GM12864 (cell line): Measurements from ENCODE around the gene TRMT5.

ENCODE experiments used
- DNase-seq: peaks from one replicate; pipeline ENCODE4 v3.0.0-alpha.2; 2011; ENCODE audit warnings: low read depth
- H3K4me3 ChIP-seq: 2 replicates; pipeline ENCODE4 v1.5.1; 2011; ENCODE audit warnings: mild to moderate bottlenecking, low read depth, low read length, control low read depth
- TF ChIP-seq, protein P1 (sequence below): IDR thresholded peaks from 2 replicates; pipeline ENCODE4 v1.5.1; 2011; ENCODE audit warnings: low read depth, mild to moderate bottlenecking, moderate library complexity, low read length, control low read depth, inconsistent platforms; ENCODE audit errors: missing control alignments

Gene TRMT5

DNA sequence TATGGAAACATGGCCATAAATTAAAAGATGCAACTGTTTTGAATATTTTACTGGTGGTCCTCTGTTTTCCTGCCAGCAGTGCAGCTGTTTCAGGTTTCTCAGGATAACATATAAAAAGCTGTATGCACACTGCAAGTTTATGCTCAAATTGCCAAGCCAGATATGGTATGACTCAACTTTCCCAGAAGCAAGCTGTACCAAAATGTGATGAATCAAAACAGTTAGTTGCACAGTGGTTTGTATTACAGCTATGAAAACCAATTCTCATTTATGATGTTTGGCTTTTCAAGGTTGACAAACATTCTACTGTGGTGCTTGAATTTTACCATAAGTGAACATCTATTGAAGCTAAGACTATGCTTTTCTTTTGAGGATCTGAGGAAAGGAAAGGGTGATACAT, 15.5 kb downstream of the TRMT5 start:
- no peak overlapping the region for H3K4me3 ChIP-seq
- no peak for DNase-seq

DNA sequence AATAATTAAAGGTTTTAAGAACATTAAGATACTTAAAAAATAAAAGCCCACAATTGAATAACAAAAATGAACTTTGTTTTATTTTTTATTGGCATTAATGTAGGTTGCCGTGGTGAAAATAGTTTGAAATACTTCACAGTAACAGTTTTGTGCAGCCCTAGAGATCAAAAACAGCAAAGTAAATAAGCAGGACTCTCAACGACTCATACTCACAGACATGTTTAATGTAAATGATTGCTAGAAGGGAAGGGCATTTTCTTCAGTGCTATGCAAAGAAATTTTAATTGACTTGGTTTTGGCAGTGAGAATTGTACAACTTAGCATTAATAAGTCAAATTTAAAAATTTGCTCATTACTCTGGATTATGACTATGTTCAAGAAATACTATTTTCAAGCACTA, 16.0 kb downstream of the TRMT5 start:
- TF ChIP-seq, protein P1, sequence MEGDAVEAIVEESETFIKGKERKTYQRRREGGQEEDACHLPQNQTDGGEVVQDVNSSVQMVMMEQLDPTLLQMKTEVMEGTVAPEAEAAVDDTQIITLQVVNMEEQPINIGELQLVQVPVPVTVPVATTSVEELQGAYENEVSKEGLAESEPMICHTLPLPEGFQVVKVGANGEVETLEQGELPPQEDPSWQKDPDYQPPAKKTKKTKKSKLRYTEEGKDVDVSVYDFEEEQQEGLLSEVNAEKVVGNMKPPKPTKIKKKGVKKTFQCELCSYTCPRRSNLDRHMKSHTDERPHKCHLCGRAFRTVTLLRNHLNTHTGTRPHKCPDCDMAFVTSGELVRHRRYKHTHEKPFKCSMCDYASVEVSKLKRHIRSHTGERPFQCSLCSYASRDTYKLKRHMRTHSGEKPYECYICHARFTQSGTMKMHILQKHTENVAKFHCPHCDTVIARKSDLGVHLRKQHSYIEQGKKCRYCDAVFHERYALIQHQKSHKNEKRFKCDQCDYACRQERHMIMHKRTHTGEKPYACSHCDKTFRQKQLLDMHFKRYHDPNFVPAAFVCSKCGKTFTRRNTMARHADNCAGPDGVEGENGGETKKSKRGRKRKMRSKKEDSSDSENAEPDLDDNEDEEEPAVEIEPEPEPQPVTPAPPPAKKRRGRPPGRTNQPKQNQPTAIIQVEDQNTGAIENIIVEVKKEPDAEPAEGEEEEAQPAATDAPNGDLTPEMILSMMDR = no peak
- no peak for DNase-seq
- H3K4me3 ChIP-seq = no peak overlapping the region

More for the DNA sequence above, 15.5 kb downstream of the TRMT5 start:
- TF ChIP-seq, protein P1 = no peak

DNA sequence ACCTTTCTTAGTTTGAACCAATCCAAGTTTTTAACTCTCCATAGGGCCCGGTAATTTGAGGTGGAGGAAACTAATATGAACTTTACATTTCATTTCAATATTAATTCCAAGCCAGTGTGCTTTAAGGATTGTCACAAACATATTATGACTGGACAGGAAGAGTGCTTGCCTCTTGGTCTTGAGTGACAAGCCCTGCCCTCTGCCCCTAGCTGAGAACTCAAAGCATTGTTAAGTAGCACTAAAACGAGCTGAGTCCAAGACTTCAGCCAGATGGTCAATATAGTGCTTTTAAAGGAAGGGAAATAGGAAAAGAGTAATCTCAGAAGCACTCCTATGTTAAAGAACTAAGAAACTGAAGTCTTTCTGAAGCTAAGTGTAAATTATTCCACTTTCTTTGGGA, 17.1 kb downstream of the TRMT5 start:
- no peak for DNase-seq
- no peak overlapping the region for H3K4me3 ChIP-seq
- TF ChIP-seq, protein P1 = no peak

DNA sequence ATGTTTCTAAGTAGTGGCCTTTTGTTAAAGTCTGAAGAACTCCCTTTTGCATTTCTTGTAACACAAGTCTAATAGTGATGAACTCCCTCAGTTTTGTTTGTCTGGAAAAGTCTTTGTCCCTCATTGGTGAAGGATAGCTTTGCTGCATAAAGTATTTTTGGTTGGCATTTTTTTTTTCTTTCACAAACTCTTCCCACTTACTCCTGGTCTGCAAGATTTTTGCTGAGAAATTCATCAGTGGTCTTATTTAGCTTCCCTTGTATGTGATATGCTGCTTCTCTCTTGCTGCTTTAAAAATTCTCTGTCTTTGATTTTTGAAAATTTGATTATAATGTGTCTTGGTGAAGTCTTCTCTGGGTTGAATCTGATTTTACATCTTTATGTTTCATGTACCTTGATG, 22.7 kb downstream of the TRMT5 start:
- no peak for DNase-seq
- no peak overlapping the region for H3K4me3 ChIP-seq
- TF ChIP-seq, protein P1 = no peak

DNA sequence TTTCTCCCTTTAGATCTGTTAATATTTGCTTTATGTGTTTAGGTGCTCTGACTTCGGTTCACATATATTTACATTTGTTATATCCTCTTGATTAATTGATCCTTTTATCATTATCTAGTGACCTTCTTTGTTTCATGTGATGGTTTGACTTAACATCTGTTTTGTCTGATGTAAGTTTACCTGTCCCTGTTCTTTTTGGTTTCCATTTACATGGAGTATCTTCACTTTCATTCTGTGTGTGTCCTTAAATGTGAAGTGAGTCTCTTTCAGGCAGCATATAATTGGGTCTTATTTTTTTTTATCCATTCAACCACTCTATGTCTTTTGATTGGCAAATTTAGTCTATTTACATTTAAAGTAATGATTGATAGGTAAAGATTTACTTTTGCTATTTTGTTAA, 24.2 kb downstream of the TRMT5 start:
- H3K4me3 ChIP-seq = no peak overlapping the region
- TF ChIP-seq, protein P1 = no peak
- DNase-seq = no peak

DNA sequence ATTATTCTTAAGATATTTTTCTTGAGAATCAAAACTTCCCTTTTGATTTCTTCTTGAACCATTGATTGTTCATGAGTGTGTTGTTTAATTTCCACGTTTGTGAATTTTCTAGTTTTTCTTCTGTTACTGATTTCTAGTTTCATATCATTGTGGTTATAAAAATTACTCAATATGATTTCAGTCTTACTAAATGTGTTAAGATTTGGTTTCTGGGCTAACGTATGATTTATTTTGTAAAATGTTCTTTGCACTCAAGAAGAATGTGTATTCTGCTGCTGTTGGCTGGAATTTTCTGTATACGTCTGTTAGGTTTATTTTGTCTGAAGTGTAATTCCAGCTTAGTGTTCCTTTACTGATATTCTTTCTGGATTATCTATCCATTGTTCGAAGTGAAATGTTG, 24.7 kb downstream of the TRMT5 start:
- TF ChIP-seq, protein P1 = no peak
- DNase-seq = no peak
- no peak overlapping the region for H3K4me3 ChIP-seq

DNA sequence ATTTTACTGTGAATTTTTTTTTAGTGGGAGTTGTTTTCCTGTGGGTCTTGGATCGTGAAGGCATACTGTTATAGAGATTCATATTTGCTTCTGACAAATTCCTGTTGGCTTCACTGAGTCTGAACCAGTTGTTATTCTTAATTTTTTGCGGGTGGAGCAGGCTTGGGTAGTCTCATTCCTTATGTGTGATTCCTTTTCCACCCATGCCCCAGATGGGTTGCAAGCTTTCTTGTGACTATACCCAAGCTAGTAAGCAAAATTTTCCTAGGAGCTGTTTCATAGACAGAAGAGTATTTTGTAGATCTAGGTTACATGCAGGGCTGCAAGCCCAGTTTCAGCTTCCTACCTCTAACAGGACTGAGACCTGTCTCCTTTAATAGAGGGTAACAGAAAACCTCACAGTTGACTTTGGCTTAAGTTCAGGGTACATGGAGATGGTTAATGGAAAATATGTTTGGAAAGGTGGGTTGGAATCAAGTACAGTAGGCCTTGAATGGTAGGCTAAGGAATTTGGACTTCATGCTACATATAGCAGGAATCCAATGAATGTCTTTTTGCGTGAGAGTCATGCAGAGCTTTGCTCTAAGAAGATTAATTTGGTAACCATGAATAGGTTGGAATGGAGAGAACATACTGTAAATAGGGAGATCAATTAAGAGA, 29.0 kb downstream of the TRMT5 start:
- TF ChIP-seq, protein P1 = no peak
- no peak for DNase-seq
- no peak overlapping the region for H3K4me3 ChIP-seq
